ENCODE data around the gene LRRN3.

DNA sequence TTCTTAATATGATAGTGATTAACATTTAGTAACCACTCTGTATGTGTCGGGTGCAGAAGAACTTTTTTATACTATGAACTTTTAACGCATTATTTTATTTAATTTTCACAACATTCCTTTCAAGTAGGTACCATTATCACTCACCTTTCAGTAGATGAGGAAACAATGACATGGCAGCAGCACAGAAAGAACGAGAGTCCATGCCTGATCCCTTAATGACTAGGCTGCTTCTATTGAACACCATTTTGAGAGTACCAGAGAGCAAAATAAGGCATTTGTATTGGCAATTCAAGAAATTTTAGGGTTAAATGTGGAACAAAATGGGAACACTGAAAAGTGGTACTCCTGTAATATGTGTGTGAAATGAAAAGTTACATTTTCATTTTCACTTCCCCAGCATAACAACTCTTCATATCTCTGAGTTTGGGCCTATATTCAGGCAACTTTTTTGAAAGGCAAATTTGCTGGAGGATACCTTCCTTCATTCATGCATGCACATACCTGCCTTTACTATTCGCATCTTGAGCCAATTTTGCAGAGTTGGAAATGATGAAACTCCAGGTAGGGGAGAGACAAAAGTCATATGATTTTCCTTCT is 12.8 kb downstream of the LRRN3 start:
- TF ChIP-seq, protein P1, sequence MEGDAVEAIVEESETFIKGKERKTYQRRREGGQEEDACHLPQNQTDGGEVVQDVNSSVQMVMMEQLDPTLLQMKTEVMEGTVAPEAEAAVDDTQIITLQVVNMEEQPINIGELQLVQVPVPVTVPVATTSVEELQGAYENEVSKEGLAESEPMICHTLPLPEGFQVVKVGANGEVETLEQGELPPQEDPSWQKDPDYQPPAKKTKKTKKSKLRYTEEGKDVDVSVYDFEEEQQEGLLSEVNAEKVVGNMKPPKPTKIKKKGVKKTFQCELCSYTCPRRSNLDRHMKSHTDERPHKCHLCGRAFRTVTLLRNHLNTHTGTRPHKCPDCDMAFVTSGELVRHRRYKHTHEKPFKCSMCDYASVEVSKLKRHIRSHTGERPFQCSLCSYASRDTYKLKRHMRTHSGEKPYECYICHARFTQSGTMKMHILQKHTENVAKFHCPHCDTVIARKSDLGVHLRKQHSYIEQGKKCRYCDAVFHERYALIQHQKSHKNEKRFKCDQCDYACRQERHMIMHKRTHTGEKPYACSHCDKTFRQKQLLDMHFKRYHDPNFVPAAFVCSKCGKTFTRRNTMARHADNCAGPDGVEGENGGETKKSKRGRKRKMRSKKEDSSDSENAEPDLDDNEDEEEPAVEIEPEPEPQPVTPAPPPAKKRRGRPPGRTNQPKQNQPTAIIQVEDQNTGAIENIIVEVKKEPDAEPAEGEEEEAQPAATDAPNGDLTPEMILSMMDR (IDR thresholded peaks at IDR 0.05), result no peak
- no peak for TF ChIP-seq POLR2A (IDR thresholded peaks at IDR 0.05)
